Measurements from ENCODE around the gene AFP. TPM values are rescaled to one million over a fixed set of nuclear protein-coding genes. Genes with fewer than 3 reads are reported as not detected.

Gene AFP
- total and polyA plus RNA-seq, 10 of the 15 experiments (the other 5 are each of a cell fraction or from before 2014, with no cell fraction given) = 0.72 TPM; not detected in 9

GRCh38 chr4:73499996-73500765 lies 64.2 kb downstream of the AFP start:
- Histone ChIP-seq H3K27ac (ENCODE audit: control insufficient read depth, insufficient read depth) (no peak overlapping the region), H3K9me3 (replicated peaks; ENCODE audit: control insufficient read depth, insufficient read depth, low read length) (no peaks in the 10 kb centered on the region), H4K20me1 (ENCODE audit: control insufficient read depth, insufficient read depth) (no peaks in the 10 kb centered on the region), H3K36me3 (ENCODE audit: control insufficient read depth in 2 of 2, insufficient read depth in 2 of 2, low read length in 1 of 2) (no peaks in the 10 kb centered on the region), H3K79me2 (ENCODE audit: control insufficient read depth, insufficient read depth, low read length) (no peaks in the 10 kb centered on the region), H3K4me3 (no peak overlapping the region), H3K4me1 (ENCODE audit: control insufficient read depth, insufficient read depth, low read length) (no peaks in the 10 kb centered on the region), H3K27me3 (replicated peaks in 1 of 2; ENCODE audit: control insufficient read depth in 2 of 2, insufficient read depth in 2 of 2, low read length in 1 of 2) (no peaks in the 10 kb centered on the region), H3K4me2 (ENCODE audit: control insufficient read depth, insufficient read depth) (no peak overlapping the region), H3K9ac (ENCODE audit: control insufficient read depth, insufficient read depth, low read length) (no peak overlapping the region), H2AFZ (ENCODE audit: control insufficient read depth, low read depth, low read length) (peak overlapping the region; percentile 34; the same call in 1 of the 2 replicates)
- no peak for DNase-seq (ENCODE audit: low read depth, low spot score)
- WGBS (ENCODE audit: insufficient coverage, insufficient replicate concordance, low lambda C conversion rate, missing lambda C conversion rate) = 63% methylated on average over 4 of the region's 4 CpGs
- ChIA-PET RAD21 (ENCODE audit: unreplicated experiment) (no interaction called here), SMC1A (ENCODE audit: uncharacterized antibody, unreplicated experiment) (no interaction called here), CTCF (interaction anchor here (0.7 to 2.0 kb wide), 3 partner anchors 70 to 1083 kb away, joined by 3 to 4 read pairs (median 3); no protein-coding TSS in a partner anchor), POLR2A (no interaction called here)
- BruUV-seq (replicated peaks) = no TSS peak
- no peak for ATAC-seq
- intact Hi-C loops (cut with micrococcal nuclease; ENCODE audit: unreplicated experiment) = no loop called here
- no peak for FAIRE-seq
- in situ Hi-C loops (cut with MboI) = no loop called here
- TF ChIP-seq MEF2A (IDR thresholded peaks at IDR 0.05; ENCODE audit: insufficient read depth, low read depth, low read length) (no peak), NFYA (IDR thresholded peaks at IDR 0.05; ENCODE audit: borderline replicate concordance, low read depth, low read length) (no peak), MYB (IDR thresholded peaks at IDR 0.05; ENCODE audit: borderline replicate concordance, low read depth, low read length) (no peak), BMI1 (IDR thresholded peaks at IDR 0.05; ENCODE audit: borderline replicate concordance) (no peak), ZBTB11 (CRISPR knock-in tag; IDR thresholded peaks at IDR 0.05) (no peak), ZZZ3 (IDR thresholded peaks at IDR 0.05; ENCODE audit: control insufficient read depth, insufficient read length, low read depth) (no peak), SUZ12 (IDR thresholded peaks at IDR 0.05; ENCODE audit: unreplicated experiment) (no peak), PAX8 (IDR thresholded peaks at IDR 0.05) (no peak), ZNF207 (IDR thresholded peaks at IDR 0.05; ENCODE audit: borderline replicate concordance) (no peak), RB1 (IDR thresholded peaks at IDR 0.05; ENCODE audit: borderline replicate concordance) (no peak), RAD51 (IDR thresholded peaks at IDR 0.05) (no peak), POU2F2 (IDR thresholded peaks at IDR 0.05; ENCODE audit: borderline replicate concordance, low read depth, low read length) (no peak), HDAC6 (IDR thresholded peaks at IDR 0.05; ENCODE audit: unreplicated experiment) (no peak), ASH2L (IDR thresholded peaks at IDR 0.05; ENCODE audit: borderline replicate concordance, low read depth) (no peak), ZNF622 (IDR thresholded peaks at IDR 0.05) (no peak), NKRF (conservative IDR thresholded peaks at IDR 0.05) (no peak)
